OCI-LY7 (cell line): ENCODE results near the gene PTCD3. TPM values are rescaled to one million over a fixed set of nuclear protein-coding genes. Genes with fewer than 3 reads are reported as not detected.

ENCODE experiments used
- BruUV-seq: library from RNA; stranded (reverse); fragments of 400-500 nt; replicated peaks from 2 replicates; lab custom pipeline; 2021; lab: Mats Ljungman, UMichigan
- CTCF ChIA-PET: fragments of 300-600 bp; sonication (Branson Sonifier 250); formaldehyde crosslinking; loops from one replicate; lab custom pipeline; 2022; ENCODE audit warnings: antibody characterized with exemption; ENCODE audit not compliant: unreplicated experiment; lab: Charles Lee
- POLR2A ChIA-PET: fragments of 300-600 bp; sonication (Branson Sonifier 250); formaldehyde crosslinking; loops from one replicate; lab custom pipeline; 2022; ENCODE audit warnings: antibody characterized with exemption; lab: Charles Lee
- DNase-seq: peaks from one replicate; pipeline ENCODE4 v3.0.0-alpha.2; 2015; ENCODE audit warnings: low spot score
- H2AFZ ChIP-seq: fragments of 200-600 bp; sonication (generic), shearing (Covaris generic); 2 replicates; pipeline ENCODE4 v1.6.1; 2014; ENCODE audit warnings: mild to moderate bottlenecking, antibody characterized with exemption, low read length, moderate library complexity
- H3K27ac ChIP-seq: fragments of 200-600 bp; sonication (generic); 2 replicates; pipeline ENCODE4 v1.5.1; 2014; ENCODE audit warnings: mixed run types, low read depth, mild to moderate bottlenecking, moderate library complexity, low read length, inconsistent platforms; ENCODE audit not compliant: poor library complexity, severe bottlenecking
- H3K36me3 ChIP-seq: fragments of 200-600 bp; sonication (generic); 2 replicates; pipeline ENCODE4 v1.6.1; 2014; ENCODE audit warnings: mild to moderate bottlenecking, antibody characterized with exemption, low read length, moderate library complexity, mixed read lengths; ENCODE audit not compliant: insufficient read depth
- H3K4me1 ChIP-seq: fragments of 200-600 bp; sonication (generic); 2 replicates; pipeline ENCODE4 v1.5.1; 2014; ENCODE audit warnings: mild to moderate bottlenecking, low read length; ENCODE audit not compliant: insufficient read depth, poor library complexity, severe bottlenecking
- H3K4me2 ChIP-seq: fragments of 200-600 bp; sonication (generic); 2 replicates; pipeline ENCODE4 v1.6.1; 2014; ENCODE audit warnings: mild to moderate bottlenecking, low read length
- H3K4me3 ChIP-seq: fragments of 200-600 bp; sonication (generic); 2 replicates; pipeline ENCODE4 v1.5.1; 2014; ENCODE audit warnings: mild to moderate bottlenecking, low read depth, low read length; ENCODE audit not compliant: poor library complexity, severe bottlenecking
- H3K79me2 ChIP-seq: fragments of 200-600 bp; sonication (generic); 2 replicates; pipeline ENCODE4 v1.6.1; 2016; ENCODE audit warnings: low read depth, mild to moderate bottlenecking, low read length, moderate library complexity, mixed read lengths; ENCODE audit not compliant: insufficient read depth
- H3K9me2 ChIP-seq: fragments of 200-600 bp; sonication (generic); 2 replicates; pipeline ENCODE4 v1.6.1; 2016; ENCODE audit warnings: mild to moderate bottlenecking, low read length, mixed read lengths; ENCODE audit not compliant: insufficient read depth
- H3K9me3 ChIP-seq: fragments of 200-600 bp; sonication (generic); 2 replicates; pipeline ENCODE4 v1.6.1; 2014; ENCODE audit warnings: mild to moderate bottlenecking, mixed run types, low read length, mixed read lengths
- H4K20me1 ChIP-seq: fragments of 200-600 bp; sonication (generic); 2 replicates; pipeline ENCODE4 v1.6.1; 2014; ENCODE audit warnings: mild to moderate bottlenecking, antibody characterized with exemption, low read length, moderate library complexity, mixed read lengths; ENCODE audit not compliant: insufficient read depth
- CTCF ChIP-seq: fragments of 200-600 bp; sonication (generic); conservative IDR thresholded peaks from 2 replicates; pipeline ENCODE4 v1.5.1; 2014; ENCODE audit warnings: mild to moderate bottlenecking, antibody characterized with exemption, low read length, moderate library complexity, mixed read lengths
- EZH2phosphoT487 ChIP-seq: fragments of 200-600 bp; sonication (generic); IDR thresholded peaks from 2 replicates; pipeline ENCODE4 v1.6.1; 2018; ENCODE audit warnings: low read depth, borderline replicate concordance, mild to moderate bottlenecking, mixed run types, antibody characterized with exemption, low read length, moderate library complexity, mixed read lengths
- intact Hi-C: fragments of 100-400 bp; cut with micrococcal nuclease; formaldehyde crosslinking; loops from one replicate; pipeline ENCODE4 v1.10.0; 2022; ENCODE audit not compliant: unreplicated experiment
- total RNA-seq, 2 experiments: library from RNA; depleted of rRNA in 1 of 2; stranded (reverse); fragments of >200 nt in 1 of 2; shearing (Covaris generic) in 1 of 2; gene quantifications; 2 replicates each; pipeline ENCODE4 v1.2.3, GENCODE V29; 2014 to 2022

PTCD3 gene
- total RNA-seq, 2 experiments from 2014 or later: 152 to 215 TPM

- peaks cover 6% of the 10 kb centered on the region; the same call in 1 of the 2 replicates for H3K9me3 ChIP-seq
- no peak overlapping the region for H3K4me2 ChIP-seq
- CTCF ChIA-PET: no interaction called here
- H3K36me3 ChIP-seq: peaks cover 97% of the 10 kb centered on the region
- no peak overlapping the region for H2AFZ ChIP-seq
- no peak for TF ChIP-seq CTCF
- no peak for TF ChIP-seq EZH2phosphoT487
- intact Hi-C loops: no loop called here
- no peaks in the 10 kb centered on the region for H3K4me1 ChIP-seq
- H3K79me2 ChIP-seq: peaks cover 59% of the 10 kb centered on the region
- H3K27ac ChIP-seq: no peak overlapping the region
- POLR2A ChIA-PET: no interaction called here
- BruUV-seq: no TSS peak
- H4K20me1 ChIP-seq: peaks cover 4% of the 10 kb centered on the region; the same call in 1 of the 2 replicates
- no peaks in the 10 kb centered on the region for H3K9me2 ChIP-seq
- no peak for DNase-seq
- no peak overlapping the region for H3K4me3 ChIP-seq
These were observed 8.7 kb upstream of the PTCD3 start for GRCh38 chr2:86097114-86097896.

GRCh38 chr2:86097913-86098312 lies 8.1 kb upstream of the PTCD3 start:
- TF ChIP-seq CTCF (no peak), EZH2phosphoT487 (no peak)
- peaks cover 4% of the 10 kb centered on the region; the same call in 1 of the 2 replicates for H4K20me1 ChIP-seq
- CTCF ChIA-PET: no interaction called here
- H2AFZ ChIP-seq: no peak overlapping the region
- POLR2A ChIA-PET: interaction anchor here (0.6 kb wide), 1 partner anchor 11 kb away, joined by 3 read pairs; no protein-coding TSS in a partner anchor
- H3K36me3 ChIP-seq: peaks cover 97% of the 10 kb centered on the region
- no peaks in the 10 kb centered on the region for H3K4me1 ChIP-seq
- H3K4me2 ChIP-seq: no peak overlapping the region
- H3K79me2 ChIP-seq: peaks cover 65% of the 10 kb centered on the region
- intact Hi-C loops: no loop called here
- H3K9me3 ChIP-seq: peaks cover 9% of the 10 kb centered on the region; the same call in 1 of the 2 replicates
- BruUV-seq: no TSS peak
- no peak overlapping the region for H3K4me3 ChIP-seq
- no peak overlapping the region for H3K27ac ChIP-seq
- H3K9me2 ChIP-seq: no peaks in the 10 kb centered on the region
- DNase-seq: no peak

- ChIA-PET CTCF (no interaction called here), POLR2A (interaction anchor here (0.5 to 0.7 kb wide), 2 partner anchors 46 to 1987 kb away, joined by 3 read pairs; no protein-coding TSS in a partner anchor)
- TF ChIP-seq EZH2phosphoT487 (no peak), CTCF (no peak)
These were observed 3.9 kb upstream of the PTCD3 start for GRCh38 chr2:86102157-86102556.

More at GRCh38 chr2:86102157-86102556, 3.9 kb upstream of the PTCD3 start:
- H3K4me3 ChIP-seq: no peak overlapping the region
- no peak overlapping the region for H2AFZ ChIP-seq
- H3K36me3 ChIP-seq: peaks cover 70% of the 10 kb centered on the region
- H4K20me1 ChIP-seq: peaks cover 11% of the 10 kb centered on the region; the same call in 1 of the 2 replicates
- H3K79me2 ChIP-seq: peaks cover 90% of the 10 kb centered on the region
- H3K27ac ChIP-seq: no peak overlapping the region
- H3K4me2 ChIP-seq: no peak overlapping the region
- BruUV-seq: no TSS peak
- intact Hi-C loops: no loop called here
- no peak for DNase-seq
- H3K9me2 ChIP-seq: no peaks in the 10 kb centered on the region
- peaks cover 9% of the 10 kb centered on the region; the same call in 1 of the 2 replicates for H3K9me3 ChIP-seq
- H3K4me1 ChIP-seq: peaks cover 15% of the 10 kb centered on the region
